Esophagus squamous epithelium (tissue), 5 donors: ENCODE results near the gene BRPF1. TPM values are rescaled to one million over a fixed set of nuclear protein-coding genes. Genes with fewer than 3 reads are reported as not detected.
A peak's percentile ranks its signal among the peaks of the same experiment; 100 is the strongest.

Experiments used
- DNase-seq: peaks from one replicate; lab custom pipeline; 2025; lab: John Stamatoyannopoulos, UW
- H3K27ac ChIP-seq, 4 donors: fragments of 200-600 bp; sonication (generic); one replicate each; pipeline ENCODE4 v1.5.1; 2016 to 2019; ENCODE audit warnings: mild to moderate bottlenecking in 1 of 4
- H3K27me3 ChIP-seq, 4 donors: fragments of 200-600 bp; sonication (generic); 1 replicate in 3 of 4; 2 replicates in 1 of 4; pipeline versions ENCODE4 v1.5.1 to v1.6.0; 2017 to 2021; ENCODE audit warnings: antibody characterized with exemption in 1 of 4
- H3K36me3 ChIP-seq, 3 donors: fragments of 200-600 bp; sonication (generic); one replicate each; pipeline ENCODE4 v1.5.1; 2016 to 2019
- H3K4me1 ChIP-seq, 3 donors: fragments of 200-600 bp; sonication (generic); one replicate each; pipeline ENCODE4 v1.5.1; 2017 to 2019
- H3K4me3 ChIP-seq, 4 donors: fragments of 200-600 bp; sonication (generic); 1 replicate in 3 of 4; 2 replicates in 1 of 4; pipeline ENCODE4 v1.5.1; 2016 to 2019; ENCODE audit warnings: mild to moderate bottlenecking in 2 of 4, moderate library complexity in 1 of 4
- H3K9me3 ChIP-seq, 3 donors: fragments of 200-600 bp; sonication (generic); one replicate each; pipeline ENCODE4 v1.5.1; 2016 to 2019
- POLR2A ChIP-seq, 4 donors: fragments of 450-650 bp; IDR thresholded peaks; one replicate each; pipeline ENCODE4 v1.6.1; 2017; ENCODE audit warnings: antibody characterized with exemption in 4 of 4, mild to moderate bottlenecking in 4 of 4, moderate library complexity in 3 of 4
- WGBS, 2 donors: methylation state at CpG; one replicate each; pipeline ENCODE4 v1.1.5; 2018; 5-methylcytosine and 5-hydroxymethylcytosine counted together
- intact Hi-C: fragments of 100-400 bp; cut with DNase I; formaldehyde crosslinking; loops from one replicate; pipeline ENCODE4 v1.15.0; 2022
- total RNA-seq, 4 donors: library from RNA; depleted of rRNA; stranded (reverse); fragments of >200 nt; gene quantifications; one replicate each; pipeline ENCODE4 v1.1.0, GENCODE V29; 2016
- TF ChIP-seq, protein P1 (sequence below), 6 experiments: fragments of 450-650 bp in 4 of 6; fragments of 200-600 bp in 2 of 6; sonication (generic) in 2 of 6; IDR thresholded peaks; one replicate each; pipeline ENCODE4 v1.5.1; 2016 to 2019; ENCODE audit warnings: antibody characterized with exemption in 6 of 6, mild to moderate bottlenecking in 4 of 6, moderate library complexity in 4 of 6
- donor health status: DM: yes; HTN: yes; CAD: no.

BRPF1 gene
- total RNA-seq, 4 donors from 2014 or later, result 9.8 to 18.3 (median 15.4) TPM

DNA sequence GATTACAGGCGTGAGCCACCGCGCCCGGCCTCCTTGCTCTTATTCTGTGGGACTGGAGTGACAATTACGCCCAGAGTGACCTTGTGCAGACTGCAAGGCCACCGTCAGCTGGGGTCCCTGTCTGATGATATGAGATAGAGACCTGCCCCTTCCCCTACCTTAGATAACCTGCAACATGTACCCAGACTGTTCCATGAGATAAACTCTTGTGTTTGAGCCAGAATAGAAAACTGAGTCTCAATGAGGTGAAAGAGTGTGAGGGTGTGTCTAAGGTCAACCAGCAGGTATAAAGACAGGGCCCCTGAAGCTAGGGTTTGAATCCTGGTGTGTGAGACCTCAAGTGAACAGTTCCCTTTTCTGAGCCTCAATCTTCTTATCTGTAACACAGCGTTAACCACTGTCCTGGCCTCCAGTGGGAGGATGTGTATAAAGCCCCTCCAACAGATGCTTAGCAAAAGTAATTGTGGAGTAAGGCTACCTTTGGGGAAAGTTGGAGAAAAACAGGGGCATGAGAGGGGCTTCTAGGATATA lies 54.7 kb downstream of the BRPF1 start:
- WGBS, 2 donors, result 98 to 100% methylated on average over 1 to 7 of the region's 7 CpGs
- intact Hi-C loops, result no loop called here
- H3K9me3 ChIP-seq, result no peaks in the 10 kb centered on the region
- no peak for TF ChIP-seq POLR2A (IDR thresholded peaks at IDR 0.05)
- TF ChIP-seq, protein P1, sequence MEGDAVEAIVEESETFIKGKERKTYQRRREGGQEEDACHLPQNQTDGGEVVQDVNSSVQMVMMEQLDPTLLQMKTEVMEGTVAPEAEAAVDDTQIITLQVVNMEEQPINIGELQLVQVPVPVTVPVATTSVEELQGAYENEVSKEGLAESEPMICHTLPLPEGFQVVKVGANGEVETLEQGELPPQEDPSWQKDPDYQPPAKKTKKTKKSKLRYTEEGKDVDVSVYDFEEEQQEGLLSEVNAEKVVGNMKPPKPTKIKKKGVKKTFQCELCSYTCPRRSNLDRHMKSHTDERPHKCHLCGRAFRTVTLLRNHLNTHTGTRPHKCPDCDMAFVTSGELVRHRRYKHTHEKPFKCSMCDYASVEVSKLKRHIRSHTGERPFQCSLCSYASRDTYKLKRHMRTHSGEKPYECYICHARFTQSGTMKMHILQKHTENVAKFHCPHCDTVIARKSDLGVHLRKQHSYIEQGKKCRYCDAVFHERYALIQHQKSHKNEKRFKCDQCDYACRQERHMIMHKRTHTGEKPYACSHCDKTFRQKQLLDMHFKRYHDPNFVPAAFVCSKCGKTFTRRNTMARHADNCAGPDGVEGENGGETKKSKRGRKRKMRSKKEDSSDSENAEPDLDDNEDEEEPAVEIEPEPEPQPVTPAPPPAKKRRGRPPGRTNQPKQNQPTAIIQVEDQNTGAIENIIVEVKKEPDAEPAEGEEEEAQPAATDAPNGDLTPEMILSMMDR (IDR thresholded peaks at IDR 0.05), result no peak
- peaks cover 5 to 100% (median 23%) of the 10 kb centered on the region in 3 donors for H3K36me3 ChIP-seq
- peaks cover 2 to 26% (median 6%) of the 10 kb centered on the region in 3 donors for H3K4me1 ChIP-seq
- DNase-seq, result no peak
- no peak overlapping the region for H3K4me3 ChIP-seq
- H3K27me3 ChIP-seq, result no peaks in the 10 kb centered on the region
- no peak overlapping the region for H3K27ac ChIP-seq

DNA sequence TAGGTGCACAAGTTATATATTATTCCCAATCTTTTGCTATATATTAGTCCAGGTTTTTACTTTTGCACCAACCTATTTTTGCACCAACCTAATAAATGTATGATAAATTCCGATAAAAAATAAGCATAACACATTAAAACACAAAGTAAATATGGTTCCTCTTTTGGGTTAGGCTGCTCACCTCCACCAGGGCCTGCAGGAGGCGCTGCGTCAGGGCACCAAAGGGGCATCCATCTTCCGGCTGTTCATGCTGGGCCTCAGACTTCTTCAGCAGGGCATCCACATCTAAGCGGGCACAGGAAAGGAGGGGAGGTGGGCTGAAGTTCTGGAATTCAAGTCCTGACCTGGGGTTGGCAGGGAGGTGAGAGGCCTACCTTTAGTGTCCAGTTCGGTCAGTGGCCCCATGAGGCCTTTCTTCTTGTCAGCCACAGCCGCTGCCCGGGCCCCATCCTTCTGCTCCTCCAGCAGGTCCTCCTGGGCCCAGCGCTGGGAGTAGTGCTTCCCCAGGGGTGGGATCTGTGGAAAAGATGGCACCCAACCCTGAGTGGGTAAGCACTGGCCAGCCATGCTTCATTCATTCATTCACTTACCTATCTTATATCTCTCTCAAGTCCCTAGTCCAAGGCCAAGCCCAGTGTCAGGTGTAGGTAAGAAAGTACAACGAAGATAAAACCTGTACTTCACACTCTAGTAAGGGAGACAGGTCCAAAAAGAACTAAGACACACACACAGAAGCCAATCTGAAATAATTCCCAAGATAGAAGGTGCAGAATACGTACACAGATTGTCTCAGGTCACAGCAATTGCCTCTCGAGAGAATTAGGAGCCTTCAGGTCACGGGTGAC lies 55.5 kb downstream of the BRPF1 start:
- H3K9me3 ChIP-seq, result no peaks in the 10 kb centered on the region
- DNase-seq, result no peak
- no peak overlapping the region for H3K4me3 ChIP-seq
- 75 to 78% methylated on average over 8 to 9 of the region's 13 CpGs for WGBS, 2 donors
- no peaks in the 10 kb centered on the region for H3K27me3 ChIP-seq
- peaks cover 8 to 27% (median 12%) of the 10 kb centered on the region in 3 donors for H3K4me1 ChIP-seq
- no peak overlapping the region for H3K27ac ChIP-seq
- peaks cover 5 to 92% (median 23%) of the 10 kb centered on the region in 3 donors for H3K36me3 ChIP-seq
- intact Hi-C loops, result no loop called here
- TF ChIP-seq, protein P1 (IDR thresholded peaks at IDR 0.05), result peak in 3 of 6 experiments; percentile 18 to 39 (median 19)
- no peak for TF ChIP-seq POLR2A (IDR thresholded peaks at IDR 0.05)

- 81 to 82% methylated on average over 6 of the region's 6 CpGs for WGBS, 2 donors
- Histone ChIP-seq H3K9me3 (no peaks in the 10 kb centered on the region), H3K27me3 (no peaks in the 10 kb centered on the region), H3K36me3 (peaks cover 5 to 86% (median 23%) of the 10 kb centered on the region in 3 donors), H3K4me1 (peaks cover 8 to 22% (median 12%) of the 10 kb centered on the region in 3 donors), H3K27ac (no peak overlapping the region), H3K4me3 (no peak overlapping the region)
- DNase-seq, result no peak
- intact Hi-C loops, result no loop called here
- TF ChIP-seq, protein P1 (IDR thresholded peaks at IDR 0.05), result no peak
- no peak for TF ChIP-seq POLR2A (IDR thresholded peaks at IDR 0.05)
Observed at GRCh38 chr3:9787714-9788113, 56.2 kb downstream of the BRPF1 start.

- TF ChIP-seq, protein P1 (IDR thresholded peaks at IDR 0.05), result no peak
- no peak for TF ChIP-seq POLR2A (IDR thresholded peaks at IDR 0.05)
- peak overlapping the region in 3 of 4 donors; percentile 98 to 100 (median 99) for H3K27ac ChIP-seq
- peaks cover 0 to 69% (median 16%) of the 10 kb centered on the region in 3 donors for H3K36me3 ChIP-seq
- 88 to 98% methylated on average over 8 of the region's 11 CpGs for WGBS, 2 donors
- H3K4me3 ChIP-seq, result no peak overlapping the region
- no peaks in the 10 kb centered on the region for H3K27me3 ChIP-seq
- DNase-seq, result no peak
- intact Hi-C loops, result no loop called here
- peaks cover 17 to 50% (median 26%) of the 10 kb centered on the region in 3 donors for H3K4me1 ChIP-seq
- no peaks in the 10 kb centered on the region for H3K9me3 ChIP-seq
Observed at GRCh38 chr3:9791127-9791526, 59.6 kb downstream of the BRPF1 start.
